Measurements from ENCODE around the gene GUK1. TPM values are rescaled to one million over a fixed set of nuclear protein-coding genes. Genes with fewer than 3 reads are reported as not detected.

GUK1 gene
- total RNA-seq, 1 experiment from 2014 or later, result 996 TPM

- no peak for TF ChIP-seq EZH2 (IDR thresholded peaks at IDR 0.05; ENCODE audit: low read length, unreplicated experiment)
- TF ChIP-seq, protein P1, sequence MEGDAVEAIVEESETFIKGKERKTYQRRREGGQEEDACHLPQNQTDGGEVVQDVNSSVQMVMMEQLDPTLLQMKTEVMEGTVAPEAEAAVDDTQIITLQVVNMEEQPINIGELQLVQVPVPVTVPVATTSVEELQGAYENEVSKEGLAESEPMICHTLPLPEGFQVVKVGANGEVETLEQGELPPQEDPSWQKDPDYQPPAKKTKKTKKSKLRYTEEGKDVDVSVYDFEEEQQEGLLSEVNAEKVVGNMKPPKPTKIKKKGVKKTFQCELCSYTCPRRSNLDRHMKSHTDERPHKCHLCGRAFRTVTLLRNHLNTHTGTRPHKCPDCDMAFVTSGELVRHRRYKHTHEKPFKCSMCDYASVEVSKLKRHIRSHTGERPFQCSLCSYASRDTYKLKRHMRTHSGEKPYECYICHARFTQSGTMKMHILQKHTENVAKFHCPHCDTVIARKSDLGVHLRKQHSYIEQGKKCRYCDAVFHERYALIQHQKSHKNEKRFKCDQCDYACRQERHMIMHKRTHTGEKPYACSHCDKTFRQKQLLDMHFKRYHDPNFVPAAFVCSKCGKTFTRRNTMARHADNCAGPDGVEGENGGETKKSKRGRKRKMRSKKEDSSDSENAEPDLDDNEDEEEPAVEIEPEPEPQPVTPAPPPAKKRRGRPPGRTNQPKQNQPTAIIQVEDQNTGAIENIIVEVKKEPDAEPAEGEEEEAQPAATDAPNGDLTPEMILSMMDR (conservative IDR thresholded peaks at IDR 0.05; ENCODE audit: low read depth, low read length), result no peak
- TF ChIP-seq EZH2phosphoT487 (IDR thresholded peaks at IDR 0.05; ENCODE audit: borderline replicate concordance, low read length), result no peak
- Histone ChIP-seq H3K27me3 (ENCODE audit: low read length) (no peaks in the 10 kb centered on the region), H4K20me1 (ENCODE audit: low read length) (peaks cover 57% of the 10 kb centered on the region), H3K36me3 (ENCODE audit: low read depth, low read length) (peaks cover 13% of the 10 kb centered on the region), H3K4me1 (ENCODE audit: insufficient read depth, low read length) (peaks cover 23% of the 10 kb centered on the region), H3K79me2 (ENCODE audit: low read length) (peaks cover 76% of the 10 kb centered on the region), H3K9ac (ENCODE audit: low read length) (no peak overlapping the region), H3F3A (ENCODE audit: low read length, unreplicated experiment) (no peaks in the 10 kb centered on the region), H2AFZ (ENCODE audit: low read length) (no peak overlapping the region), H3K9me3 (ENCODE audit: low read length) (no peaks in the 10 kb centered on the region), H3K27ac (ENCODE audit: low read length) (no peak overlapping the region), H3K9me2 (replicated peaks; ENCODE audit: low read length) (no peaks in the 10 kb centered on the region), H3K4me3 (ENCODE audit: low read length) (no peak overlapping the region), H3K4me2 (ENCODE audit: low read length) (no peak overlapping the region)
- intact Hi-C loops (cut with micrococcal nuclease), result loop anchor here (5.0 kb wide), 1 partner anchor 263 kb away; the partner anchor contains the start of gene TRIM11
- ChIA-PET CTCF (no interaction called here), POLR2A (ENCODE audit: unreplicated experiment) (no interaction called here)
- no TSS peak for BruUV-seq (replicated peaks)
- no peak for ATAC-seq
- no peak for DNase-seq
These were observed 4.3 kb downstream of the GUK1 start for GRCh38 chr1:228144193-228144992.

DNA sequence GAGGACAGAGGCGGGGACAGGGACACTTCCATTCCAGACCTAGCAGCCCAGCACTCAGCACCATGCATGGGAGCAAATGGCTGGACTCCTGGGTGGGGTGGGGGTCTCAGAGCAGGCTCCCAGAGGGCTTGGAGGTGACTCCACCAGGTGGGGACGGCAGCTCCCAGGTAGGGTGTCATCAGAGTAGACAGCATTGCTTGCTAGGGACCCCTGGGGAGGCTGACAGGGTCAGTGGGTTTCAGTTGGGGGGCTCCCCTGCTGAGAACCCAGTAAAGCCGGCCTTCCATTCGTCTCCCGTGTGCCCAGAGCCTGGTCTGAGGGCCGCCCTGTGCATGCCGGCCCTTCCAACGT, 4.9 kb downstream of the GUK1 start:
- peaks cover 23% of the 10 kb centered on the region for H3K4me1 ChIP-seq (ENCODE audit: insufficient read depth, low read length)
- no peak overlapping the region for H3K4me2 ChIP-seq (ENCODE audit: low read length)
- H3K9me2 ChIP-seq (replicated peaks; ENCODE audit: low read length), result no peaks in the 10 kb centered on the region
- no peak overlapping the region for H3K9ac ChIP-seq (ENCODE audit: low read length)
- H3K27me3 ChIP-seq (ENCODE audit: low read length), result no peaks in the 10 kb centered on the region
- peaks cover 76% of the 10 kb centered on the region for H3K79me2 ChIP-seq (ENCODE audit: low read length)
- DNase-seq (no peak), ATAC-seq (no peak)
- no peak overlapping the region for H3K4me3 ChIP-seq (ENCODE audit: low read length)
- H3K36me3 ChIP-seq (ENCODE audit: low read depth, low read length), result peaks cover 13% of the 10 kb centered on the region
- TF ChIP-seq EZH2 (IDR thresholded peaks at IDR 0.05; ENCODE audit: low read length, unreplicated experiment) (no peak), EZH2phosphoT487 (IDR thresholded peaks at IDR 0.05; ENCODE audit: borderline replicate concordance, low read length) (no peak)
- TF ChIP-seq, protein P1 (conservative IDR thresholded peaks at IDR 0.05; ENCODE audit: low read depth, low read length), result no peak
- BruUV-seq (replicated peaks), result no TSS peak
- ChIA-PET CTCF (no interaction called here), POLR2A (ENCODE audit: unreplicated experiment) (no interaction called here)
- no peak overlapping the region for H3K27ac ChIP-seq (ENCODE audit: low read length)
- intact Hi-C loops (cut with micrococcal nuclease), result loop anchor here (5.0 kb wide), 1 partner anchor 262 kb away; the partner anchor contains the start of gene TRIM11
- peaks cover 57% of the 10 kb centered on the region for H4K20me1 ChIP-seq (ENCODE audit: low read length)
- H2AFZ ChIP-seq (ENCODE audit: low read length), result no peak overlapping the region
- H3K9me3 ChIP-seq (ENCODE audit: low read length), result no peaks in the 10 kb centered on the region
- no peaks in the 10 kb centered on the region for H3F3A ChIP-seq (ENCODE audit: low read length, unreplicated experiment)

All from PC-3 (cell line).